Liver (tissue), 3 donors: ENCODE measurements around the gene PIGQ.

ENCODE experiments used
- ATF3 ChIP-seq: IDR thresholded peaks from 2 replicates; pipeline ENCODE4 v1.6.1; 2016; ENCODE audit warnings: antibody characterized with exemption
- CTCF ChIP-seq: fragments of 150-350 bp; IDR thresholded peaks from 2 replicates; pipeline ENCODE4 v1.5.1; 2017; ENCODE audit warnings: improper control_type of control experiment, low read depth, low read length; ENCODE audit not compliant: missing input control
- EGR1 ChIP-seq, 2 donors: IDR thresholded peaks; 2 replicates each; pipeline ENCODE4 v1.6.1; 2016 to 2018; ENCODE audit warnings: antibody characterized with exemption in 2 of 2, low read depth in 2 of 2
- GABPA ChIP-seq, 2 donors: IDR thresholded peaks in 1 of 2; conservative IDR thresholded peaks in 1 of 2; 2 replicates each; pipeline ENCODE4 v1.6.1; 2016; ENCODE audit warnings: antibody characterized with exemption in 2 of 2, mild to moderate bottlenecking in 1 of 2, moderate library complexity in 1 of 2
- JUND ChIP-seq, 2 donors: IDR thresholded peaks; 2 replicates each; pipeline ENCODE4 v1.6.1; 2016; ENCODE audit warnings: antibody characterized with exemption in 2 of 2
- MAX ChIP-seq: IDR thresholded peaks from 2 replicates; pipeline ENCODE4 v1.6.1; 2016; ENCODE audit warnings: antibody characterized with exemption
- RAD21 ChIP-seq, 2 donors: IDR thresholded peaks; 2 replicates each; pipeline ENCODE4 v1.6.1; 2016; ENCODE audit warnings: antibody characterized with exemption in 2 of 2, mild to moderate bottlenecking in 2 of 2
- SP1 ChIP-seq: IDR thresholded peaks from 2 replicates; pipeline ENCODE4 v1.6.1; 2018; ENCODE audit warnings: antibody characterized with exemption, mild to moderate bottlenecking
- YY1 ChIP-seq: IDR thresholded peaks from 2 replicates; pipeline ENCODE4 v1.6.1; 2016; ENCODE audit warnings: antibody characterized with exemption, mild to moderate bottlenecking
- TF ChIP-seq, protein P1 (sequence below): IDR thresholded peaks from 2 replicates; pipeline ENCODE4 v1.6.1; 2016; ENCODE audit warnings: antibody characterized with exemption, mild to moderate bottlenecking
- TF ChIP-seq, protein P2 (sequence below): IDR thresholded peaks from 2 replicates; pipeline ENCODE4 v1.6.1; 2016; ENCODE audit warnings: antibody characterized with exemption
- donor health status: healthy.
- donor health status: healthy.

GRCh38 chr16:556474-557173 lies 13.1 kb upstream of the PIGQ start:
- TF ChIP-seq JUND (IDR thresholded peaks at IDR 0.05) = no peak
- no peak for TF ChIP-seq CTCF
- no peak for TF ChIP-seq RAD21 (IDR thresholded peaks at IDR 0.05)
- no peak for TF ChIP-seq GABPA (IDR thresholded peaks at IDR 0.05 in 1 of 2, conservative IDR thresholded peaks at IDR 0.05 in 1 of 2)
- TF ChIP-seq MAX = no peak
- TF ChIP-seq YY1 = no peak
- TF ChIP-seq ATF3 = no peak
- TF ChIP-seq, protein P1, sequence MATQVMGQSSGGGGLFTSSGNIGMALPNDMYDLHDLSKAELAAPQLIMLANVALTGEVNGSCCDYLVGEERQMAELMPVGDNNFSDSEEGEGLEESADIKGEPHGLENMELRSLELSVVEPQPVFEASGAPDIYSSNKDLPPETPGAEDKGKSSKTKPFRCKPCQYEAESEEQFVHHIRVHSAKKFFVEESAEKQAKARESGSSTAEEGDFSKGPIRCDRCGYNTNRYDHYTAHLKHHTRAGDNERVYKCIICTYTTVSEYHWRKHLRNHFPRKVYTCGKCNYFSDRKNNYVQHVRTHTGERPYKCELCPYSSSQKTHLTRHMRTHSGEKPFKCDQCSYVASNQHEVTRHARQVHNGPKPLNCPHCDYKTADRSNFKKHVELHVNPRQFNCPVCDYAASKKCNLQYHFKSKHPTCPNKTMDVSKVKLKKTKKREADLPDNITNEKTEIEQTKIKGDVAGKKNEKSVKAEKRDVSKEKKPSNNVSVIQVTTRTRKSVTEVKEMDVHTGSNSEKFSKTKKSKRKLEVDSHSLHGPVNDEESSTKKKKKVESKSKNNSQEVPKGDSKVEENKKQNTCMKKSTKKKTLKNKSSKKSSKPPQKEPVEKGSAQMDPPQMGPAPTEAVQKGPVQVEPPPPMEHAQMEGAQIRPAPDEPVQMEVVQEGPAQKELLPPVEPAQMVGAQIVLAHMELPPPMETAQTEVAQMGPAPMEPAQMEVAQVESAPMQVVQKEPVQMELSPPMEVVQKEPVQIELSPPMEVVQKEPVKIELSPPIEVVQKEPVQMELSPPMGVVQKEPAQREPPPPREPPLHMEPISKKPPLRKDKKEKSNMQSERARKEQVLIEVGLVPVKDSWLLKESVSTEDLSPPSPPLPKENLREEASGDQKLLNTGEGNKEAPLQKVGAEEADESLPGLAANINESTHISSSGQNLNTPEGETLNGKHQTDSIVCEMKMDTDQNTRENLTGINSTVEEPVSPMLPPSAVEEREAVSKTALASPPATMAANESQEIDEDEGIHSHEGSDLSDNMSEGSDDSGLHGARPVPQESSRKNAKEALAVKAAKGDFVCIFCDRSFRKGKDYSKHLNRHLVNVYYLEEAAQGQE = no peak
- no peak for TF ChIP-seq EGR1 (IDR thresholded peaks at IDR 0.05; ENCODE audit: low read depth in 2 of 2)
- no peak for TF ChIP-seq SP1
- TF ChIP-seq, protein P2, sequence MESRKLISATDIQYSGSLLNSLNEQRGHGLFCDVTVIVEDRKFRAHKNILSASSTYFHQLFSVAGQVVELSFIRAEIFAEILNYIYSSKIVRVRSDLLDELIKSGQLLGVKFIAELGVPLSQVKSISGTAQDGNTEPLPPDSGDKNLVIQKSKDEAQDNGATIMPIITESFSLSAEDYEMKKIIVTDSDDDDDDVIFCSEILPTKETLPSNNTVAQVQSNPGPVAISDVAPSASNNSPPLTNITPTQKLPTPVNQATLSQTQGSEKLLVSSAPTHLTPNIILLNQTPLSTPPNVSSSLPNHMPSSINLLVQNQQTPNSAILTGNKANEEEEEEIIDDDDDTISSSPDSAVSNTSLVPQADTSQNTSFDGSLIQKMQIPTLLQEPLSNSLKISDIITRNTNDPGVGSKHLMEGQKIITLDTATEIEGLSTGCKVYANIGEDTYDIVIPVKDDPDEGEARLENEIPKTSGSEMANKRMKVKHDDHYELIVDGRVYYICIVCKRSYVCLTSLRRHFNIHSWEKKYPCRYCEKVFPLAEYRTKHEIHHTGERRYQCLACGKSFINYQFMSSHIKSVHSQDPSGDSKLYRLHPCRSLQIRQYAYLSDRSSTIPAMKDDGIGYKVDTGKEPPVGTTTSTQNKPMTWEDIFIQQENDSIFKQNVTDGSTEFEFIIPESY = no peak
